AG10803 (cell line): ENCODE results near the gene SNRNP70.
"Not testable (repeated sequence)": the region's sequence is repeated elsewhere in the genome, so short reads cannot be mapped to it uniquely, and the experiment has no call there.

Experiments used
- DNase-seq: peaks from one replicate; pipeline ENCODE4 v3.0.0; 2010; ENCODE audit warnings: low read depth
- H3K4me3 ChIP-seq: 2 replicates; pipeline ENCODE4 v1.5.1; 2011; ENCODE audit warnings: mild to moderate bottlenecking, low read length, control low read depth
- CTCF ChIP-seq: conservative IDR thresholded peaks from 2 replicates; pipeline ENCODE4 v1.5.1; 2011; ENCODE audit warnings: mild to moderate bottlenecking, low read length, control low read depth, inconsistent platforms

The SNRNP70 gene

GRCh38 chr19:49085020-49085867 is at the start of gene SNRNP70:
Gene SNRNP70, plus strand, starts transcription at chr19:49085451. Its CDS starts 964 bp downstream, at chr19:49086415.
- peak within 1 kb of the TSS; percentile 93 for H3K4me3 ChIP-seq
- DNase-seq = peak; percentile 99
- no peak for TF ChIP-seq CTCF

- not testable (repeated sequence) for DNase-seq
Measured at GRCh38 chr19:49036815-49037214, 48.4 kb upstream of the SNRNP70 start, which contains the start of gene CGB1. Gene CGB1, minus strand, starts transcription at chr19:49036895. Its CDS starts 184 bp downstream, at chr19:49036711.

GRCh38 chr19:49038111-49038510 is 47.1 kb upstream of the SNRNP70 start:
- not testable (repeated sequence) for H3K4me3 ChIP-seq

More at GRCh38 chr19:49036815-49037214, 48.4 kb upstream of the SNRNP70 start, which contains the start of gene CGB1:
- peak; percentile 34 for TF ChIP-seq CTCF
- H3K4me3 ChIP-seq = not testable (repeated sequence)

GRCh38 chr19:49038557-49039276 is 46.5 kb upstream of the SNRNP70 start:
- DNase-seq = peak; percentile 51
- not testable (repeated sequence) for H3K4me3 ChIP-seq

More at GRCh38 chr19:49038111-49038510, 47.1 kb upstream of the SNRNP70 start:
- DNase-seq = not testable (repeated sequence)

GRCh38 chr19:49039736-49040135 is 45.5 kb upstream of the SNRNP70 start:
- not testable (repeated sequence) for H3K4me3 ChIP-seq, DNase-seq

GRCh38 chr19:49042177-49042576 is 43.1 kb upstream of the SNRNP70 start:
- no peak for TF ChIP-seq CTCF
- no peak overlapping the region for H3K4me3 ChIP-seq
- no peak for DNase-seq

GRCh38 chr19:49042666-49043065 is 42.6 kb upstream of the SNRNP70 start:
- not testable (repeated sequence) for H3K4me3 ChIP-seq, DNase-seq

- H3K4me3 ChIP-seq, DNase-seq: not testable (repeated sequence)
Measured at GRCh38 chr19:49043548-49043947, 41.7 kb upstream of the SNRNP70 start, which contains the start of gene CGB5. Gene CGB5, plus strand, starts transcription at chr19:49043848. Its CDS starts 362 bp downstream, at chr19:49044210.

GRCh38 chr19:49049011-49049410 is 36.2 kb upstream of the SNRNP70 start, which contains the start of gene CGB8:
Gene CGB8, minus strand, starts transcription at chr19:49049111. Its CDS starts 372 bp downstream, at chr19:49048739.
- not testable (repeated sequence) for H3K4me3 ChIP-seq, DNase-seq

- not testable (repeated sequence) for H3K4me3 ChIP-seq
Measured at GRCh38 chr19:49049834-49050233, 35.4 kb upstream of the SNRNP70 start.

GRCh38 chr19:49050376-49051033 is 34.7 kb upstream of the SNRNP70 start:
- DNase-seq = peak; percentile 46
- not testable (repeated sequence) for H3K4me3 ChIP-seq

More at GRCh38 chr19:49049834-49050233, 35.4 kb upstream of the SNRNP70 start:
- not testable (repeated sequence) for DNase-seq
